HepG2 (cell line): ENCODE measurements around the gene C20orf144. TPM values are rescaled to one million over a fixed set of nuclear protein-coding genes. Genes with fewer than 3 reads are reported as not detected.

Experiments used
- ESRRA ChIP-seq: sonication (generic); formaldehyde crosslinking; IDR thresholded peaks from 2 replicates; pipeline ENCODE4 v1.5.1; 2020; ENCODE audit warnings: mild to moderate bottlenecking, low read depth, missing genetic modification reagents
- FOXA3 ChIP-seq: IDR thresholded peaks from 2 replicates; pipeline ENCODE4 v1.6.1; 2016; ENCODE audit warnings: missing genetic modification reagents, missing compliant biosample characterization
- NCOA5 ChIP-seq: sonication (generic); formaldehyde crosslinking; IDR thresholded peaks from 2 replicates; pipeline ENCODE4 v1.4.0; 2020; ENCODE audit warnings: missing genetic modification reagents
- RELA ChIP-seq: sonication (generic); formaldehyde crosslinking; IDR thresholded peaks from 2 replicates; pipeline ENCODE4 v1.4.0; 2020; ENCODE audit warnings: missing genetic modification reagents
- SAFB2 ChIP-seq: sonication (generic); formaldehyde crosslinking; IDR thresholded peaks from 2 replicates; pipeline ENCODE4 v1.5.1; 2020; ENCODE audit warnings: missing genetic modification reagents, low read depth, mild to moderate bottlenecking, borderline replicate concordance
- SETDB1 ChIP-seq: sonication (generic); formaldehyde crosslinking; IDR thresholded peaks from 2 replicates; pipeline ENCODE4 v1.5.1; 2020; ENCODE audit warnings: missing genetic modification reagents, mild to moderate bottlenecking, borderline replicate concordance
- SP2 ChIP-seq: sonication (generic); formaldehyde crosslinking; IDR thresholded peaks from 2 replicates; pipeline ENCODE4 v1.5.1; 2020; ENCODE audit warnings: mild to moderate bottlenecking, missing genetic modification reagents
- SYNCRIP ChIP-seq: fragments of 200-400 bp; formaldehyde crosslinking; IDR thresholded peaks from 2 replicates; pipeline ENCODE4 v1.6.1; 2018; ENCODE audit warnings: mild to moderate bottlenecking, low read depth, low read length; ENCODE audit not compliant: insufficient read depth
- TOE1 ChIP-seq: sonication (generic); formaldehyde crosslinking; IDR thresholded peaks from 2 replicates; pipeline ENCODE4 v1.4.0; 2020; ENCODE audit warnings: mild to moderate bottlenecking, missing genetic modification reagents
- TSC22D2 ChIP-seq: sonication (generic); formaldehyde crosslinking; IDR thresholded peaks from 2 replicates; pipeline ENCODE4 v1.5.1; 2020; ENCODE audit warnings: missing genetic modification reagents, mild to moderate bottlenecking, borderline replicate concordance
- ZFP36 ChIP-seq: fragments of 150-350 bp; IDR thresholded peaks from 2 replicates; pipeline ENCODE4 v1.6.1; 2018; ENCODE audit warnings: borderline replicate concordance, low read length, low read depth; ENCODE audit not compliant: partially characterized antibody
- ZKSCAN8 ChIP-seq: IDR thresholded peaks from 2 replicates; pipeline ENCODE4 v1.6.1; 2016; ENCODE audit warnings: borderline replicate concordance, missing genetic modification reagents, missing compliant biosample characterization
- ZNF136 ChIP-seq: sonication (generic); formaldehyde crosslinking; IDR thresholded peaks from 2 replicates; pipeline ENCODE4 v1.8.1; 2022; ENCODE audit warnings: low read depth, mild to moderate bottlenecking, moderate library complexity, missing genetic modification reagents
- ZNF138 ChIP-seq: sonication (generic); formaldehyde crosslinking; IDR thresholded peaks from 2 replicates; pipeline ENCODE4 v1.5.0; 2020; ENCODE audit warnings: mild to moderate bottlenecking, low read depth, missing genetic modification reagents
- ZNF333 ChIP-seq: sonication (generic); formaldehyde crosslinking; IDR thresholded peaks from 2 replicates; pipeline ENCODE4 v1.4.0; 2020; ENCODE audit warnings: mild to moderate bottlenecking, missing genetic modification reagents, borderline replicate concordance
- ZNF335 ChIP-seq: sonication (generic); formaldehyde crosslinking; IDR thresholded peaks from 2 replicates; pipeline ENCODE4 v1.4.0; 2020; ENCODE audit warnings: missing genetic modification reagents
- ZNF605 ChIP-seq: sonication (generic); formaldehyde crosslinking; IDR thresholded peaks from 2 replicates; pipeline ENCODE4 v1.8.0; 2022; ENCODE audit warnings: mild to moderate bottlenecking, missing genetic modification reagents
- ZSCAN30 ChIP-seq: sonication (generic); formaldehyde crosslinking; IDR thresholded peaks from 2 replicates; pipeline ENCODE4 v1.5.0; 2020; ENCODE audit warnings: mild to moderate bottlenecking, missing genetic modification reagents
- polyA plus RNA-seq, 8 experiments: library from polyadenylated mRNA; depleted of rRNA in 3 of 8; stranded (reverse) in 7 of 8; unstranded in 1 of 8; fragments of >200 nt; fragmentation: Illumina TruSeq in 4 of 8; extraction: Trizol in 4 of 8; gene quantifications; 2 replicates each; pipeline versions ENCODE4 v1.2.1 to v1.2.3, GENCODE V29; 2011 to 2016; ENCODE audit warnings: low read depth in 4 of 8, missing spikeins in 1 of 8, mixed read lengths in 1 of 8; ENCODE audit not compliant: insufficient read depth in 1 of 8
- total RNA-seq, 5 experiments: library from RNA; depleted of rRNA; stranded (reverse); fragments of >200 nt; fragmentation: Illumina TruSeq; extraction: Trizol; gene quantifications; 2 replicates each; pipeline ENCODE4 v1.2.3, GENCODE V29; 2016; ENCODE audit warnings: low read depth in 1 of 5
- TF ChIP-seq, protein P1 (sequence below): sonication (generic); formaldehyde crosslinking; IDR thresholded peaks from 2 replicates; pipeline ENCODE4 v1.5.1; 2020; ENCODE audit warnings: missing genetic modification reagents, mild to moderate bottlenecking, borderline replicate concordance
- TF ChIP-seq, protein P2 (sequence below): sonication (generic); formaldehyde crosslinking; IDR thresholded peaks from 2 replicates; pipeline ENCODE4 v1.5.1; 2020; ENCODE audit warnings: mild to moderate bottlenecking, missing genetic modification reagents, borderline replicate concordance
- TF ChIP-seq, protein P3 (sequence below): IDR thresholded peaks from 2 replicates; pipeline ENCODE4 v1.6.1; 2012; ENCODE audit warnings: inconsistent platforms
- TF ChIP-seq, protein P4 (sequence below): sonication (generic); formaldehyde crosslinking; conservative IDR thresholded peaks from 2 replicates; pipeline ENCODE4 v1.8.0; 2022; ENCODE audit warnings: missing genetic modification reagents
- TF ChIP-seq, protein P5 (sequence below): sonication (generic); formaldehyde crosslinking; IDR thresholded peaks from 2 replicates; pipeline ENCODE4 v1.5.0; 2020; ENCODE audit warnings: missing genetic modification reagents
- TF ChIP-seq, protein P6 (sequence below): sonication (generic); formaldehyde crosslinking; IDR thresholded peaks from 2 replicates; pipeline ENCODE4 v1.4.0; 2020; ENCODE audit warnings: low read depth, mild to moderate bottlenecking, missing genetic modification reagents

The C20orf144 gene
- total and polyA plus RNA-seq, 2 of the 13 experiments (the other 11 are each of a cell fraction or from before 2014, with no cell fraction given), result 0.09 to 0.16 TPM

DNA sequence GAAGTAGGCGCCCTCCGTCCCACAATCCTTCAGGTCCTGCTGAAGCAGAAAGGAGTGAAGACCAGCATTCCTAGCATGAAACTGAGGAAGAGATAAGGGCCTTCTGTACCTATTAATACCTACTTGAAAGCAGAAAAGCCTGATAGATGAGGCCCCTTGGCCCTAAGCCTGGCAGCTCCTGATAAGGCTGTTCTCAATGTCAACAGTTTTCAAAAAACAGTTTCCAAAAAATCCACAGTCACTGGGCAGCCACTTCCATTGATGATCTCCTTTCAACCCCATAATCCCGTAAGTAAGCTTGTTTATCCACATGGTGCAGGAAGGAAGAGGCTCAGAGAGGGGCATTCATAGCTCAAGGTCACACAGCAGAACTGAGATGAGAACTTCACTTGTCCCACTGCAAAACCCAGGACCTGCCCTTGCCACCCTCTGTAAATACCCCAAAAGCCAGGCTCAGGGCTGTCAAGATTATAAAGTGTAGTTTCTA is 26.9 kb downstream of the C20orf144 start (continued):
- TF ChIP-seq SETDB1 (CRISPR knock-in tag), result no peak
- peak; percentile 75; the same call in 1 of the 2 replicates for TF ChIP-seq RELA
- TF ChIP-seq, protein P1, sequence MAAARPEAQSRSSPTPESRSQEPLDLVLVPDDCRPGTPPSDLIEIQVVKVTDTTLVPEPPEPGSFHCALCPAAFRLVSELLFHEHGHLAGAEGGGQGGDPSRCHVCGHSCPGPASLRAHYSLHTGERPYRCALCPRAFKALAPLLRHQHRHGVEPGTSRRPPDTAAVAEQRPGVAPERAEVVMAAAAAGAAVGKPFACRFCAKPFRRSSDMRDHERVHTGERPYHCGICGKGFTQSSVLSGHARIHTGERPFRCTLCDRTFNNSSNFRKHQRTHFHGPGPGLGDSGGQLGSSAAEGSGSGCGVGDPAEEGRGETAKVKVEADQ (CRISPR knock-in tag), result no peak
- no peak for TF ChIP-seq ZSCAN30
- TF ChIP-seq SYNCRIP, result no peak
- no peak for TF ChIP-seq SP2 (CRISPR knock-in tag)
- TF ChIP-seq ZNF138 (CRISPR knock-in tag), result no peak
- TF ChIP-seq ESRRA (CRISPR knock-in tag), result no peak
- no peak for TF ChIP-seq TSC22D2 (CRISPR knock-in tag)
- TF ChIP-seq, protein P2, sequence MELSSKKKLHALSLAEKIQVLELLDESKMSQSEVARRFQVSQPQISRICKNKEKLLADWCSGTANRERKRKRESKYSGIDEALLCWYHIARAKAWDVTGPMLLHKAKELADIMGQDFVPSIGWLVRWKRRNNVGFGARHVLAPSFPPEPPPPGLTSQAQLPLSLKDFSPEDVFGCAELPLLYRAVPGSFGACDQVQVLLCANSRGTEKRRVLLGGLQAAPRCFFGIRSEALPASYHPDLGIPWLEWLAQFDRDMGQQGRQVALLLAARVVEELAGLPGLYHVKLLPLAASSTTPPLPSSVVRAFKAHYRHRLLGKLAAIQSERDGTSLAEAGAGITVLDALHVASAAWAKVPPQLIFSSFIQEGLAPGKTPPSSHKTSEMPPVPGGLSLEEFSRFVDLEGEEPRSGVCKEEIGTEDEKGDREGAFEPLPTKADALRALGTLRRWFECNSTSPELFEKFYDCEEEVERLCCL (CRISPR knock-in tag), result no peak
- TF ChIP-seq ZNF335, result no peak
- TF ChIP-seq FOXA3 (CRISPR knock-in tag), result peak; percentile 67
- TF ChIP-seq SAFB2 (CRISPR knock-in tag), result no peak
- TF ChIP-seq TOE1 (CRISPR knock-in tag), result no peak
- TF ChIP-seq ZKSCAN8 (CRISPR knock-in tag), result no peak
- TF ChIP-seq ZFP36, result peak; percentile 69
- TF ChIP-seq, protein P3, sequence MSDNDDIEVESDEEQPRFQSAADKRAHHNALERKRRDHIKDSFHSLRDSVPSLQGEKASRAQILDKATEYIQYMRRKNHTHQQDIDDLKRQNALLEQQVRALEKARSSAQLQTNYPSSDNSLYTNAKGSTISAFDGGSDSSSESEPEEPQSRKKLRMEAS, result no peak; the same call in none of the 2 replicates
- no peak for TF ChIP-seq NCOA5 (CRISPR knock-in tag)
- no peak for TF ChIP-seq ZNF136 (CRISPR knock-in tag)
- TF ChIP-seq, protein P4, sequence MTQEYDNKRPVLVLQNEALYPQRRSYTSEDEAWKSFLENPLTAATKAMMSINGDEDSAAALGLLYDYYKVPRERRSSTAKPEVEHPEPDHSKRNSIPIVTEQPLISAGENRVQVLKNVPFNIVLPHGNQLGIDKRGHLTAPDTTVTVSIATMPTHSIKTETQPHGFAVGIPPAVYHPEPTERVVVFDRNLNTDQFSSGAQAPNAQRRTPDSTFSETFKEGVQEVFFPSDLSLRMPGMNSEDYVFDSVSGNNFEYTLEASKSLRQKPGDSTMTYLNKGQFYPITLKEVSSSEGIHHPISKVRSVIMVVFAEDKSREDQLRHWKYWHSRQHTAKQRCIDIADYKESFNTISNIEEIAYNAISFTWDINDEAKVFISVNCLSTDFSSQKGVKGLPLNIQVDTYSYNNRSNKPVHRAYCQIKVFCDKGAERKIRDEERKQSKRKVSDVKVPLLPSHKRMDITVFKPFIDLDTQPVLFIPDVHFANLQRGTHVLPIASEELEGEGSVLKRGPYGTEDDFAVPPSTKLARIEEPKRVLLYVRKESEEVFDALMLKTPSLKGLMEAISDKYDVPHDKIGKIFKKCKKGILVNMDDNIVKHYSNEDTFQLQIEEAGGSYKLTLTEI (CRISPR knock-in tag), result no peak
- TF ChIP-seq, protein P5, sequence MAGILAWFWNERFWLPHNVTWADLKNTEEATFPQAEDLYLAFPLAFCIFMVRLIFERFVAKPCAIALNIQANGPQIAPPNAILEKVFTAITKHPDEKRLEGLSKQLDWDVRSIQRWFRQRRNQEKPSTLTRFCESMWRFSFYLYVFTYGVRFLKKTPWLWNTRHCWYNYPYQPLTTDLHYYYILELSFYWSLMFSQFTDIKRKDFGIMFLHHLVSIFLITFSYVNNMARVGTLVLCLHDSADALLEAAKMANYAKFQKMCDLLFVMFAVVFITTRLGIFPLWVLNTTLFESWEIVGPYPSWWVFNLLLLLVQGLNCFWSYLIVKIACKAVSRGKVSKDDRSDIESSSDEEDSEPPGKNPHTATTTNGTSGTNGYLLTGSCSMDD (CRISPR knock-in tag), result no peak
- peak; percentile 82; the same call in 1 of the 2 replicates for TF ChIP-seq ZNF605 (CRISPR knock-in tag)
- no peak for TF ChIP-seq ZNF333 (CRISPR knock-in tag)
- TF ChIP-seq, protein P6, sequence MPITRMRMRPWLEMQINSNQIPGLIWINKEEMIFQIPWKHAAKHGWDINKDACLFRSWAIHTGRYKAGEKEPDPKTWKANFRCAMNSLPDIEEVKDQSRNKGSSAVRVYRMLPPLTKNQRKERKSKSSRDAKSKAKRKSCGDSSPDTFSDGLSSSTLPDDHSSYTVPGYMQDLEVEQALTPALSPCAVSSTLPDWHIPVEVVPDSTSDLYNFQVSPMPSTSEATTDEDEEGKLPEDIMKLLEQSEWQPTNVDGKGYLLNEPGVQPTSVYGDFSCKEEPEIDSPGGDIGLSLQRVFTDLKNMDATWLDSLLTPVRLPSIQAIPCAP (CRISPR knock-in tag), result no peak
